ELR (cell line): ENCODE data around the gene TOR2A.
A peak's percentile ranks its signal among the peaks of the same experiment; 100 is the strongest.
"Not testable (repeated sequence)": the region's sequence is repeated elsewhere in the genome, so short reads cannot be mapped to it uniquely, and the experiment has no call there.

ENCODE experiments used
- DNase-seq: peaks from one replicate; pipeline ENCODE4 v3.0.0-alpha.2; 2015; ENCODE audit warnings: low read depth

Gene TOR2A

DNA sequence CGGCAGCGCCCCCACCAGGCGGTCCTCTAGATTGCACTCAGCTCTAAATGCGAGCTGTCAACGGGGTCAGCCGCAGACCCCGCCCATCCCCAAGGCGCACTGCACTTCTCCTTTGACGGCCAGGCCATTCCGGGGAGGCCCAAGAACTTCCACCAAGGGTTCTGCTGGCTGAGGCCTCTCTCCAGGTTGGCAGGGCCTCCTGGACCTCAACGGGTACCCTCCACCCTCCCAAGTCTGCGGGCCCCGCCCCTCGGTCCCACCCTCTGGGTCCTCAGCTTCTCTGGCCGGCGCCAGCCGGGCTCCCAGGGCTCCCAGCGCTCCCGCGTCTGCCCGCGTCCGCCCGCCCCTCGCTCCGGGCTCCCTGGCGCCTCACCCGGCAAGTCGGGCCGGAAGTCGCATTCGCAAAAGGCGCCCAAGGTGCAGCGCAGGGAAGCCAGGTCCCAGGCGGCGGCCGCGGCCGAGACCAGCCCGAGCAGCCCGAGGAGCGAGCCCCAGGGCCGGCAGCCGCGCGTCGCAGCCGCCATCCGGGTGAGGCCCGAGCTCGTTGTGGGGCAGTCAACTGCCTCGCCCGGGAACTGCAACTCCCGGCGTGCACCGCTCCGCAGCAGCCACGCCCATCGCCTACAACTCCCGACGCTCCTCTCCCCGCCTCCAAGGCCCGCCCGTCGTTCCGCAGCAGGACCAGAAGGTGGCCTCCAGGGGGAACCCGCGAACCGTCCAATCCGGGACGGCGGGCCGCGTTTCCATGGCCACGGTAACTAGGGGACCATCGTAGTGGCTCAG lies at the start of gene TOR2A:
TSS of gene TOR2A (minus strand) at position 548 of the 783 bp plus-strand sequence. CDS start at position 524, 24 bp downstream.
- DNase-seq = peak; percentile 98

- DNase-seq = no peak
Observed at GRCh38 chr9:127783111-127784008, 48.3 kb upstream of the TOR2A start.

GRCh38 chr9:127781806-127782205 lies 46.7 kb upstream of the TOR2A start:
- DNase-seq = no peak

GRCh38 chr9:127780909-127781308 lies 45.8 kb upstream of the TOR2A start:
- DNase-seq = not testable (repeated sequence)

DNA sequence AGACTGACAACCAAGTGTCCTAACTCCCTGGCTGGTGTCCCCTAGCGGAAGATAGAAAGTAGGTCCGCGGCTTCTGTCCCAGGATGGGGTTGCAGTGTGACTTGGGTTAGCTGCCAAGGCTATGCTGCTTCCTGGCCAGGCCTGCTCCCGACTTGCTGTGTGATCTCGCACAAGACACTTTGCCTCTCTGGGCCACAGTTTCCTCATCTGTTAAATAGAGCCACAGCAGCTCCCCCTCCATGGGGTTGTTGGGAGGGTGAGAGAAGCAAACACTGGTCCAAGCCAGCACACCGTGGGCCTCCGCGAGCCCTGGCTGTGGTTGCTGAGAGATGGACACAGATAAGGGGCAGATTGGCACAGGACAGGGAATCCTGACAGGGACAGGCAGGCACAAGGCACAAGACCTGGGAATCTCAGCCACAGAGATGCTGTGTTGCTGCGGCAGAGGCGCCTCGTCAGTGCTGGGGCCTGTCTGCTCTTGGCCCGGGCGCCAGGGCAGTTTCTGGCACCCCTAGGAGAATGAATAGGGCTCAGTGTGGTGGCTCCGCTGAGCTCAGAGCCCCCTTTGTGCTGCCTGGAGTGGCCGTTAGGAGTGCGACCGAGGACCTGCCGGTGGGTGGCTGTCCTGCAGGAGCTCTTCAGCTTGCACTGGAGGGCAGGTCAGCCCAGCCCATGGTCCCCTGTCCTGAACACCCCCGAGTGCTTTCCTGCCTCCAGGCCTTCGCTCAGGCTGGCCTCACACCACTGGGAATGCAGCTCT lies 45.2 kb upstream of the TOR2A start:
- no peak for DNase-seq

GRCh38 chr9:127779136-127779981 lies 44.3 kb upstream of the TOR2A start:
- no peak for DNase-seq

DNA sequence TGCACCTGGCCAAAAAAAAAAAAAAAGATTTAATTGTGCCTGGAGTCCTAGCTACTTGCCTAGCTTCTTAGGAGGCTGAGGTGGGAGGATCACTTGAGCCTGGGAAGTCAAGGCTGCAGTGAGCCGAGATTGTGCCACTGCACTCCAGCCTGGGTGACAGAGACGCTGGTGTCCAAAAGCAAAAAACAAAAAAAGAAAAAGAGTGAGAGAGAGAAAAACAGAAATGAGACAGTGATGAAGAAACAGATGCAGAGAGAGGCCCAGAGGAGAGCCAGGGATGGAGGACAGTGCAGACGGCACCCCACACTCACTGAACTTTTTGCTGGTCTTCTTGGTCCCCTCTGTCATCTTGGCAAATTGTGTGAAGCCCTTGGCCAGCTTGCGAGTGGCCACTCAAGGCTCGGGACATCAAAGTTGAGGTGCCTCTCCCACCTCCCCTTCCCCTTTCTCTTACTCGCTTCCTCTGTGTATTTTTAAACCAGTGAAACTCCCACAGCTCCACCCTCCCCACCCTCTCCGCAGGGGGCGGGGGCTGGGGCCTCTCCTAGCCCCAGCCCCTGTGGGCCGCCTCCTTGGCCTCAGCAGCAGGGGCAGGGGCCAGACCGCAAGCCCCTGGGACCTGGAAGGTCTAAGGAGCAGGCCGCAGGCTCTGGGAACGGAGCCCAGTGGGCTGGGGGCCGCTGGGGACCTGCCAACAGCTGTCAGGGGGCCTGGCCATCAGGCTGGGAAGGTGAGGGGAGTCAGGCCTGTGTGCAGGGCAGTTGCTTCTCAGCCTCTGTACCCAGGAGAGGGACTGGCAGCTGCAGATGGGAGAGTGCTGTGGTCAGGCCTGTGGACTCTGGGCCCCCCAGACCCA lies 43.4 kb upstream of the TOR2A start, which contains the start of gene SH2D3C:
TSS of gene SH2D3C (minus strand) at position 387 of the 856 bp plus-strand sequence. CDS start at position 348, 39 bp downstream.
- DNase-seq = no peak

- DNase-seq = no peak
Observed at GRCh38 chr9:127777368-127777980, 42.4 kb upstream of the TOR2A start.

DNA sequence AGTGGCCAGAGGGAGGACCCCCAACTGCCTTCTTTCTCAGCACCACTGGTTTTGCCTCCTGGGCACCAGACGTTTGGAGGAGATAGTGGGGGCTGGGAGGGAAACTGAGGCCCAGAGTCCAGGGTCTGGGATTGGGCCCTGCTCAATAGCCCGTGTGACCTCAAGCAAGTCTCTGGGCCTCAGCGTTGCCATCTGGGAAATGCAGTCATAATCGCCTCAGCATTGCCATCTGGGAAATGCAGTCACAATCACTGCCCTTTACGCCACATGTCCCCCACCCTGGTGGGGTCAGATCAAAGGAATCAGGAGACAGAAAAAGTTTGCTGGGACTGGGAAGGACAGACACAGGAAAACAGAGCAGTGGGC lies 41.8 kb upstream of the TOR2A start:
- DNase-seq = no peak

DNA sequence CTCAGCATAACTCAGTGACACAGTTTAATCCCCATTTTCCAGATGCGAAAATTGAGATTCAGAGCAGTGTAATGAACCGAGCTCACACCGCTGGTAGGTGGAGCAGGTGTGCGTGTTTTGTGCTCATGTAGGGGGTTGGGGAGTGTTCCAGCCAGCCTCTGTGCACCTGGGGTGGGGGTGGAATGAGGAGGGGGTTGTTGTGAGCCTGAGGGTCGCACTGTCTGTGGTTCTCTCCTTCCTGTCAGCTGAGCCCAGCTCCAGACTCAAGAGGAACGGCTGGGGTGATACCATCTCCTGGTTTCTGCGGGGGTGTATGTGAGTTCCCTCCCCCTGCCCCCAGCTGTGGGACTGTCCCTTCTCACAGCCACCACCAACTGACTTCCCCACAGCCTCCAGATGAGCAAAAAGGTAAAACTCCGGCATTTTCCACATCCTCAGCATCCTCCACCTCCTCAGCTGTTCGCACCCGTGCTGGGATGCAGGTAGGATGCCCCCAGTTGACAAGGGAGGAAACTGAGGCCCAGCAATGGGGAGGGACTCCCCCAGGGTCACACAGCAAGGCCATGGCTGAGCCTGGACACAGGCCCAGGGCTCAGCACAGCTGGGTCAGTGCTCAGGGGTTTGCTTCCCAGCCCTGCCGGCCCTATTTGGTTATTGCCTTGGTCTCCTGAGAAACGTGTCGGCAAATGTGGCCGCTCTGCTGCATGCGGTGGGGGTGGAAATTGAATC lies 41.3 kb upstream of the TOR2A start:
- no peak for DNase-seq

- DNase-seq = no peak
Observed at GRCh38 chr9:127773981-127774380, 38.9 kb upstream of the TOR2A start.

- no peak for DNase-seq
Observed at GRCh38 chr9:127773272-127773671, 38.2 kb upstream of the TOR2A start.

GRCh38 chr9:127772603-127773002 lies 37.5 kb upstream of the TOR2A start:
- DNase-seq = no peak

GRCh38 chr9:127771570-127772189 lies 36.6 kb upstream of the TOR2A start:
- no peak for DNase-seq

DNA sequence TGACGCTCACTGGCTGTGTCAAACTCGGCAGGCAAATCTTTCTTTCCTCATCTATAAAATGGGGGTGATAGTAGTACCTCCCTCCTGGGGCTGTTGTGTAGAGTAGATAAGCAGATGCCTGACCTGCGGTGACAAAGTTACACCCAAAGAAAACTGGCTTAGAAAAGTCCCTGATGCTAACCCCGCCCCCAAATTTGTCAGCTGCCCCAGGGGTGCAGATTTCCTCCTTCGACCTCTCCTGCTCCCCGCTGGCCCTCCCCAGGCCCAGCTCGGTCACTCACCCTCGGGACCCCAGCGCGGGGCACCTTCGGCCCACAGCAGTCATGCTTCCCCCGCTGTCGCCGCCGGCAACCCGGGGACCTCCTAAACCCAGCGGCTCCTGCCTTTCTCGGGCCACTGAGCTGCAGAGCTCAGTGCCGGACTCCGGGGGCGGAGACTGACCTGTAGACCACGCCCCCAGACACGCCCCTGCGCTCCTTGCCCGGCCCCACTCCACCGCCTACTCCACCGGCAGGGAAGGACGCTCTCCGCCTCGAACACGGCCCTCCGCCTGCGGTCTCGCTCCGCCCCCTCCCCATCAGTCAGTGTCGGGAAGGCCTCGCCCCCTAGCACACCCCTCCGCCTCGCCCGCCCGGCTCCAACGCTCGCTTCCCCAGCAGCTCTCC lies 35.9 kb upstream of the TOR2A start:
- peak; percentile 97 for DNase-seq

DNA sequence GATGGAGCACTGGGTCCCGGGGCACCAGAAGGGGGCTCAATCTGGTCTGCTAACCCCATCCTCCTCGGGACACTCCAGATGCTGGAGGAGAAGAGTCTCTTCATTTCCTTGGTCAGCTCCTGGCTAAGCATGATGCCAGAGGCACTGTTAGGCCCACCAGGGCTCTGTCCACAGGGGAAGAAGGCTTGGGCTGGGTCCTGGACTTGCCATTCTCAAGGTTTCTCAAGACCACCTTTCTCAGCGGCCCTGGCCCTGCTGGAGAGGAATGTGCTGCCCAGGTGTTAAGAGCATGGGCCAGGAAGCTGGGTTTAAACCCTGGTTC lies 35.5 kb upstream of the TOR2A start:
- no peak for DNase-seq

- DNase-seq = no peak
Observed at GRCh38 chr9:127769929-127770582, 35.0 kb upstream of the TOR2A start.

DNA sequence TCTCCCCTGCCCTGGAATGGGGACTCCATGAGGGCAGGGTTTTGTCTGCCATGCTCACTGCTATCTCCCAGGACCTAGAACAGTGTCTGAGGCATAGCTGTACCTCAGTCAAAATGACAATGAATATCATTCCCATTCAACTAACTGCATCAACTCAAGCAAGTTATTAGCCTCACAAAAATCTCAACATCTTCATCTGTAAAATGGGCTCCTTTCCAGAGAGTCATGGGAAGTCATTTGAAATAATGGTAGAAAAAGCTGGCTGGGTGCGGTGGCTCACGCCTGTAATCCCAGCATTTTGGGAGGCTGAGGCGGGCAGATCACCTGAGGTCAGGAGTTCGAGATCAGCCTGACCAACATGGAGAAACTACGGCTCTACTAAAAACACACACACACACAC lies 34.0 kb upstream of the TOR2A start:
- DNase-seq = no peak
